HG03108 (cell line): Measurements from ENCODE around the gene GNB5.

ENCODE experiments used
- ATAC-seq: cut with Tn5 transposase; IDR thresholded peaks from one replicate; pipeline ENCODE4 v1.9.1; 2021; ENCODE audit warnings: moderate library complexity; ENCODE audit not compliant: unreplicated experiment

Gene GNB5

DNA sequence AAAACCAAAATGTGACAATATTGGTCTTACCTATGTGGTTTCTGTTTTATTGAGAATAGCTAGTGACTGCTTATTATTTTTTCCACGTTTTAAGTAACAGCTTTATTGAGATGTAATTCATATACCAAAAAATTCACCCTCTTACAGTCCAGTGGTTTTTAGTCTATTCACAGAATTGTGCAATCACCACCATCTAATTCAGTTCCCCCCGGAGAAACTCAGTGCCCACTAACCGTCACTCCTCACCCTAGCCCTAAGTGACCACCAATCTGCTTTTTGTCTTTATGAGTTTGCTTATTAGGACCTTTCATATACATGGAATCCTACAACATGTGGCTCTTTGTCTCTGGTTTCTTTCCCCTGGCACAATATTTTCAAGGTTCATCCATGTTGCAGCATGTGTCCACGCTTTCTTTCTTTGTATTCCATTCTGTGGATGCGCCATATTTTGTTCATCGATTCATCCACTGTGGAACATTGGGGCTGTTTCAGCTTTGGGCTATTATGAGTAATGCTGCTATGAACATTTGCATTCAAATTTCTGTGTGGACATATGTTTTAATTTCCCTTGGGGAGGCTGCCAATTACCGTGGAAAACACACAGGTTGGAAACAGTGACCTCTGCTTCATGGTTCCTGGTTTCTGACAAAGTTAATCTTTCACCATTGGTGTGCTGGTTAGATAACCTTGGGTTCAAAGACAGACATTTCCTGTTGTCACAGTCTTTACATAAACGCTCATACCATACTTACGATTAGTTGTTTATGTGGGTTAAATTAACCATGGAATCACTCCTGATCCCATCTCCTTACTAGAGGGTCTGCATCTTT is 75.4 kb downstream of the GNB5 start:
- no peak for ATAC-seq

DNA sequence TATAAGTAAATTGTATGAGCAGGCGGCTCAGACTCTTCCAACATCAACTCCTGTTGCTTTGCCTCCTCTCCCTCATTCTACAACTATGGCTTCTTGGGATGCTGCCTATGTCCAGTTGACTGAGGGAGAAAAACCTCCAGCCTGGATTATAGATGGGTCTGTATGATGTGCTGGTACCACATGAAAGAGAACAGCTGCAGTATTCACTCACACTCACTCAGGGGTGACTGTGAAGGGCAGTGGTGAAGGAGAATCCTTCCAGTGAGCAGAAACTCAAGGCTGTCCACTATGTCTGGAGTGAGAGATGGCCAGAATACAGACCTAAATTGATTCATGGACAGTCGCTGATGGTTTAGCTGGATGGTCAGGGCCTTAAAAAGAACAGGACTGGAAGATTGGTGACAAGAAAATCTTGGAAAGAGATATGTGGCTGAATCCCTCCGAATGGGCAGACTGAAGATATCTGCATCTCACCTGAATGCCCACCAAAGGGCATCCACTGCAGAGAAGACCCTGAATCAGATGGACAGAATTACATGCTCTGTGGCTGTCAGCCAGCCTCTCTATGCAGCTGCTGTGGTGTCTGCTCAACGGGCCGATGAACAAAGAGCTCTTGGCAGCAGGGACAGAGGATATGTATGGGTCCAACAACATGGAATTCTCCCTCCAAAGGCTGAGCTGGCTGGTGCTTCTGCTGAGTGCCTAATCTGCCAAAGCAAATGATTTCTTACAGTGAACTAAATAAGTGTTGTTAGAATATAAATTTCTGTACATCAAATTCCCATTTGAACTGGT is 76.7 kb downstream of the GNB5 start:
- ATAC-seq = no peak

DNA sequence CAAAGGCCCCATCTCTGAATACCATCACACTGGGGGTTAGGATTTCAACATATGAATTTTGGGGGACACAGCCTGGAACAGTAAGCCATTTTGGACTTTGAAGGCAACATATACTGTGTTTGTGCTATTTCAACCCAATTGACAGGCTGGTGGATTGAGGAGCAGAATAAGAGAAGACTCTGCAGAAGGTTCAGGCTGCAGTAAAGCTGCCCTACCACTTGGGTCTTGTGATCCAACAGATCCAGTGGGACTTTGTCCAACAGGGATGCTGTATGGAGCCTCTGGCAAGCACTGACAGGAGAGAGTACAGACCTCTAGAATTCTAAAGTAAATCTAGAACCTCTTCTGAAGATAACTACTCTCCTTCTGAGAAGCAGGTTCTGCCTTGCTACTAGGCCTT is 77.5 kb downstream of the GNB5 start:
- no peak for ATAC-seq

DNA sequence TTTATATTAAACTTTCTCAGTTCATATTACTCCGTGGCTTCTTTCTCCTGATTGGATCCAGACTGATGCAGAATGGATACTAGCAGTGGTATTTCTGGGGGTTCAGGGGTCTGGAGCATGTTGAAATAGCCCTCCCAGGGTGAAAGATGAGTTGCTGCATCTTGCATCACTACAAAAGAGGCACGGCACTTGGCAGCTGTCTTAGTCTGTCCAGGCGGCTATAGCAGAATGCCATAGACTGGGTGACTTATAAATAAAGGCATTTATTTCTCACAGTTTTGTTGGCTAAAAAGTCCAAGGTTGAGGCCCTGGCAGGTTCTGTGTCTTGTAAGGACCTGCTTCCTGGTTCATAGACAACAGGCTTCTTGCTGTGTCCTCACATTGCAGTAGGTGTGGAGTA is 78.0 kb downstream of the GNB5 start:
- ATAC-seq = no peak

DNA sequence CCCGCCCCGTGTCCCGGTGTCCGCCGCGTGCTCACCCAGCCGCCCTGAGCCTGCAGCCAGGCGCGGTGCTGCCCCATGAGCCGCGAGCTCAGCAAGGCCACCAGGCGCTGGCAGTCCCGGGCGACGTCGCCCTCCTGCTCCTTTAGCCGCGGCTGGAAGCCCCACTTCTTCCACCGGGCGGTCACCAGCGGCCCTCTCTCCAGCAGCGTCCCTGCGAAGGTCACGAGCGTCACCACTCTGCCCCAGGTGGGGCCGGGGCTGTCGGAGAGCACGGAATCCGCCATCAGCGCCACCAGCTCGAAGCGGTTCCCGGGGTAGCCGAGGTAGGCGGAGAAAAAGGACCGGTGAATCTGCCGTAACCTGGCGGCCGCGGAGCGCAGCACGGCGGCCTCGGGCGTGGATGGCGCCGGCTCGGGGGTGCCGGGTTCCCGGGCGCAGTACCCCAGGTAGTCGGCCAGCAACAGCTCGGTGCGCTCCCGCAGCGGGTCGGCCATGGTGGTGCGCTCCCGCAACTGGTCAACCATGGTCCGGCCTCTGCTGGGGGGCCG is 78.9 kb downstream of the GNB5 start:
- ATAC-seq = no peak

DNA sequence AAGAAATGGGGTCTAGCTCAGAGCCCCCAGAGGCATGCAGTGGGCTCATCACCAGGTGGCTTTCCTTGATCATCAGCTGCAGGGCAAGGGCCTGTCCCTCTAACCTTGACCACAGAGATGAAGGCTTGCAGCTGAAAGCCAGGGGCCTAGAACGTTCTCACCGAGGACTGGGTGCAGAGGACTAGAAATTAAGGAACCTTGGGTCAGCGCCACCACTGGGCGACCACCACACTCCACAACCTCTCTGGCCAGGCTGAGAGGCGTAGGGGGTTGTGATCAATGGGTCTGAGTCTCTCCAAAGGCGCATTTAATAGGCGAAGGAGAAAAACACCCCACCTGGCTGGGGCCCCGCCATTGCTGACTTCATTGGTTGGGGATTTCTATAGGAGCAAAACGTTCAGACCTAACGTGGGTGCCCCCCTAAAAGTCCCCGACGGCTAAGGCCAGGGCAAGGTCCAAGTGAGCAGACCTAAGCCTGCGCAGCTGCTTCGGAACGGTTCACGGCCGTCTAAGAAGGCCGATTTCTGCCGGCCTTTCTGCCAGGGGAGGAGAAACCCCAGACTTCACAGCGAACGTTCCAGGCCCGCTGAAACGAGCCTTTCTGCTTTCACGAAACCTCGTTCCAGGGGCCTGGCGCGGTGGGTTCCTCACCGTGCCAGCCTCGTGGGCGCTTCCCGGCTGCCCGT is 79.5 kb downstream of the GNB5 start:
- no peak for ATAC-seq

DNA sequence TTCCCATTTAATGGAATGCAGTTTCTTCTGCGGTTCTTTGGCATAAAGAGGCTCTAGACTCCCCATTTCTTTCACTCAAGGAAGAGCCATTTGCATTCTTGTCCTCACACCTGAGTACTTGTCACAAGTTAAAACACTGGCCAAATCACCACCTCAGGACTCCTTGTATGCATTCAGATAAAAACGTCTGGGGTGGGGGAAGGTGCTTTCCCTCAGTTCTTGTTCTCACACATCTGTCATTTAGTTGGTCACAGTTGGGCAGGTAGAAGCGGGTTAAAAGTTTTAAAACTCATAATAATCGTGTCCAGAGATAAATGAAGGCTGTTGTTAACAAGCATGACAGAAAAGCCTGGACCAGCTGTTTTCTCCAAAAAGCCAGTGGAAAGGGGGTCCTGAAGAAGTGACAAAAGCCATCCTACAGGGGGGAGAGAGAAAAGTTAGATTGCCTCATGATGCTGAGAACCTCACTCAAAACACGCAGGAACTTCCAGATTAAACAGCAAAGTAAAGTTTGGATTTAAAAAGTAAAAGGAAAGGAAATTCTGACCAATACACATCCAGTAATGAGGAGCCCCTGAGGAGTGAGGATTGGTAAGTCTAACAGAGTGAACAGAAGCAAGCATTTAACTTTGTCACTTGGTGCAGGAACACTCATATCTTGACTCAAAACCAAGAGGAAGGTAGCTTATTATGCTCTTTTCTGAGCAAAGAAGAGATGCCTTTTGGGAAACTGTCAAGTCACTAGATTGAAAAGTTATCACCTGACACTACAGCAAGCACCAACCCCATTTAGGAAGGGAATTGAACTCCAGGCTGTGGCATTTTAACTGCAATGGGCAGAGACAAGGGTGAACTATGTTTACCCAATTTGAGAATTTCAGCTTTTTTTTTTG is 81.4 kb downstream of the GNB5 start:
- peak; percentile 55 for ATAC-seq

DNA sequence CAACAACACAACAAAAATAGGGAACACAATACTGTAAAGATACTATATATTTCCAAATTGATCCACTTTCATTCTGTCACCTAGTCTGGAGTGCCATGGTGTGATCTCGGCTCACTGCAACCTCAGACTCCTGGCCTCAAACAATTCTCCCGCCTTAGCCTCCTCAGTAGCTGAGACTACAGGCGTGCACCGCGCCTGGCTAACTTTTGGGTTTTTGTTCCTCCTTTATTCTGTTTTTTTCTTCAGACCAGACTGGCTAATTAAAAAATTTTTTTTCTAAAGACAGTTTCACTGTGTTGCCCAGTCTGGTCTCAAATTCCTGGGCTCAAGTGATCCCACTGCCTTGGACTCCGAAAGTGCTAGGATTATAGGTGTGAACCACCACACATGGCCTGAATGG is 84.0 kb downstream of the GNB5 start:
- no peak for ATAC-seq

DNA sequence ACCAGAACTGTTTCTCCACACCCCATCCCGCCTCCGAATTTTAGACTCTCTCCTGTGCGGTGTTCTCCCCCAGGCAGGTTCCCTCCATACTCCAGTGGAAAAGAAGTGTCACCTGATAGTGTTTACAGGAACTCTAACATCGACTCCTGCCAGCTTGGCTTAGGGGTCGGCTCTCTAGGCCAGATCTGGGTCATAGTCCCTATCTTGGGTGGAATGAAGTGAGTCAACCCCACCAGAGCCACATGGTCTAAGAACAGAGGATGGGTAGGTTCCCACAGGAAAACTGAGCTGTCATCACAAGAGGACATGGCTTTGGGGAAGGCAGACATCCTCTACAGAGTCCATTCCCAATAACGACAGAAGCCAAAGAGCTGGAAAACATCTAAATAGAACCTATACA is 84.6 kb downstream of the GNB5 start:
- ATAC-seq = no peak

DNA sequence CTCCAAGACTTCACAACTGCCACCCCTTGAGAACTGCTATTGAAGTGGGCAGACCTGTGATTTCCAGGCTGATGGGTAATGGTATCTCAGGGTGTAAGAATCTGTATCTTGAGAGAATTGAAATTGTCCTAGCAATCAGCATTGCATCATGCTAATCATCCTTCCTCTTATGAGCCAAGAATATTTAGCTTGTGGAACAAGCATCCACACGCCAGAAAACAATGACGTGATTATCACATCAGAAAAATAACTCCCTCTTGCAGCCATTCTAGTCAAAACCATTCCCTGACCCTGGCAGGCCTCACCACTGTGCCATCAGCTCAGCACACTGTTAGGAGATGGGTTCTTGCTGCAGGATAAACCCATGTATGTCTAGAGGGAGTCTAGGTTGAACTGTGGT is 85.3 kb downstream of the GNB5 start:
- ATAC-seq = no peak

DNA sequence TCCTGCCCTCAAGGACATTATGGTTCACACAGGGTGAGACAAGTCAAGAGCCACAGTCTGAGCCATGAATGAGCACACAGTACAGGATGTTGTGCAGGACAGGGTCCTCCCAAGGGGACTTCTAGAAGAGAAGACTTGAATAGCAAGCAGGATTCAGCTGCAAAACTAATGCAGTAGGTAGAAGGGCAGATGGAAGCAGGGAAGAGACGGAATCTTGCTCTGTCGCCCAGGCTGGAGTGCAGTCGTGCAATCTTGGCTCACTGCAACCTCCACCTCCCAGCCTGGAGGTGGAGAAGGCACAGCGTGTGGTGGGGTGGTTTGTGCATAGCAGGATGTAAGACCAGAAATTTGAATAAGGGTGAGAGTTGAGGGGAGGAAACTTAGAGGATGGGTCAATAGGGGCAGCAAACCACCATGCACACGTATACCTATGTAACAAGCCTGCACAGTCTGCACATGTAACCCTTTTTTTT is 86.6 kb downstream of the GNB5 start:
- ATAC-seq = peak; percentile 34

DNA sequence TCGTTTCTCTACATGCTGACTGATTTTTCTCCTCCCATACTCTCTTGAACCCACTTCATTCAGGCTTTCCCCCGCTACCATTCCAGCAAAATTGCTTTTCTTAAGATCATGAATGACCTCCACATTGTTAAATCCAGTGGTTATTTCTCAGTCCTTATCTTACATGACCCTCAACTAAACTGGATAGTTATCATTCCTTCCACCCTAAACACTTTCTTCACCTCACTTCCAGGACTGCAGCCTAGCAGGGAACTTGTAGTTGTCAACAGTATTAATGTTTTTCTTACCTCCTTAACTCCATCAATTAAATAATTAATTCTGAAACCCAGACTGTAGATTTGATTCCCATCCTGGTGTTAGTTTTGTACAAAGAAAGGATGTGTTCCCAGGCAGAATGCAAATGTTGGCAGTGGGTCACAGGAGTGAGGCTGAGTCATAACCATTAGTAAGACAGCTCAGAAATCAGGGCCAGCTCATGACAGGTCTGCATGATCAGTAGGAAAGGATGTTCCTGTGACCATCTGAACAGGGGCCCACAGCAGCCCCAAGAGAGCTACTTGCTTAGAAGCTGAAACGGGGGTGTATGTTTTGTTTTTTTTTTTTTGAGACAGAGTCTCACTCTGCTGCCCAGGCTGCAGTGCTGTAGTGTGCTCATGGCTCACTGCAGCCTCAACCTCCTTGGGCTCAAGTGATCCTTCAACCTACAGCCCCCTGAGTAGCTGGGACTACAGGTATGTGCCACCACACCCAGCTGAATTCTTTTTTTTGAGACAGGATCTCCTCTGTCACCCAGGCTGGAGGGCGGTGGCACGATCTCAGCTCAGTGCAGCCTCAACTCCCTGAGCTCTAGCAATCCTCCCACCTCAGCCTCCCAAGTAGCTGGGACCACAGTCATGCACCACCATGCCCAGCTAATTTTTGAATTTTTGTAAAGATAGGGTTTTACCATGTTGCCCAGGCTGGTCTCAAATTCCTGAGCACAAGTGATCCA is 87.7 kb downstream of the GNB5 start:
- peak; percentile 65 for ATAC-seq

DNA sequence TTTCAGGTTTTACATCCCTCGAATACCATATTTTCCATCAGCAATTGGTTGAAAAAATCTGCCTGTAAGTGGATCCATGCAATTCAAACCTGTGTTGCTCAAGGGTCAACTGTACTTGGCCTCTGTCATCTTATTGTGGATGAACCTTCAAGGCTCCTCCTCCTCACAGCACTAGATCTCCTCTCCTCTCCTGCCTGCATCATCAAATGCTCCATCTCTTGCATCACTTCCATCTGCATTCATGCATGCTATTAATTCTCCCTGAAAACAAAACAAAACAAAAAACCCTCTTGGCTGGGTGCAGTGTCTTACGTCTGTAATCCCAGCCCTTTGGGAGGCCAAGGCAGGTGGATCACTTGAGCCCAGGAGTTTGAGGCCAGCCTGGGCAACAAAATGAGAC is 88.7 kb downstream of the GNB5 start:
- no peak for ATAC-seq

DNA sequence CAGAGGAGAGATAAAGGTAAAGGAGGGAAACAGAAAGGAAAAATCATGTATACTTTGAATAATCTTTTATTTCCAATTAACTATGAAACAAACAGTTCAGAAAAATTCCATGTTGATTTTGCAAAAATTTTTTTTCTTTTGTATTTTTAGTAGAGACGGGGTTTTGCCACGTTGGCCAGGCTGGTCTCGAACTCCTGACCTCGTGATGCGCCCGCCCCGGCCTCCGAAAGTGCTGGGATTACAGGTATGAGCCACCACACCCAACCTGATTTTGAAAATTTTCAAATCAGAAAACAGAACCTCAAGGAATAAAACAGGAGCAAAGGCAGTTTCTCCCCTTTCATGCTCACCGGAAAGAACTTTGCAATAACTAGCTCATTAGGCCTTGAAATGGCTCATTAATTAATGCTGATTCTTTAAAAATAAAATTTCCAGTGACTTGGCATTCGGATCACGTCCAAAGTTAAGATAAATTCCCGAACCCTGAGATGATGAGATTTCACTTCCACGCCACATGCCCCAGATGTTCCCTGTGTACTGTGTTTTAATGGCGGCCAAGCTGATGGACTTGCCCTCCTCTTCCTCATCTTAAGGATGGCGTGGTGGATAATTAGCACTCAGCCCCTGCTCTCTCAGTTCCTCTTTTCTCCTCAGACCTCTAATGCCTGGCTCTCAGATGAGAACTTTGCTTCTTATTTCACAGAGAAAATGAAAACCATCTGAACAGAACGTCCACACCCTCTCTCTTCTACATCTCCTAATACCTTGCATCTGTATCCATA is 89.5 kb downstream of the GNB5 start:
- peak; percentile 27 for ATAC-seq

DNA sequence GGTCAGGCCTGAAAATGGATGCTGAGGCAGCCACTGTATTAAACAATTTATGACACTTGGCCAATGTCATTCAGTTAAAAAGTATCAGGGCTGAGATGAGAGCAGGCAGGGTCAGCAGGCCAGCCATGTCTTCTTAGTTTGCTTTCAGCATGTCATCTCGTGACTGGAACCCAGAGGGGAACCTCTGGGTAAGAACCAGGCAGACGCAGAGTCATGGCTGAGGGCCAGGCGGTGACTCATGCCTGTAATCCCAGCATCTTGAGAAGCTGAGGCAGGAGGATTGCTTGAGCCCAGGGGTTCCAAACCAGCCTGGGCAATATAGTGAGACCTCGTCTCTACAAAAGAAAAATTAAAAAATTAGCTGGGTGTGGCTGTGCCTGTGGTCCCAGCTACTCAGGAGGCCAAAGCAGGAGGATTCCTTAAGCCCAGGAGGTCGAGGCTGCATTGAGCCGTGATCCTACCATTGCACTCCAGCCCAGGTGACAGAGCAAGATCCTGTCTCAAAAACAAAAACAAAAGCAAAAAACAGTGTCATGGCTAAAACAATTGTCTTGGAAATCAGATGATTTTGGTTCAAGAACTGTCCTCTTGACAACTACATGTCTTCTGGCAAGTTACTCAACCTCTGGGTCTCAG is 90.3 kb downstream of the GNB5 start:
- ATAC-seq = no peak

DNA sequence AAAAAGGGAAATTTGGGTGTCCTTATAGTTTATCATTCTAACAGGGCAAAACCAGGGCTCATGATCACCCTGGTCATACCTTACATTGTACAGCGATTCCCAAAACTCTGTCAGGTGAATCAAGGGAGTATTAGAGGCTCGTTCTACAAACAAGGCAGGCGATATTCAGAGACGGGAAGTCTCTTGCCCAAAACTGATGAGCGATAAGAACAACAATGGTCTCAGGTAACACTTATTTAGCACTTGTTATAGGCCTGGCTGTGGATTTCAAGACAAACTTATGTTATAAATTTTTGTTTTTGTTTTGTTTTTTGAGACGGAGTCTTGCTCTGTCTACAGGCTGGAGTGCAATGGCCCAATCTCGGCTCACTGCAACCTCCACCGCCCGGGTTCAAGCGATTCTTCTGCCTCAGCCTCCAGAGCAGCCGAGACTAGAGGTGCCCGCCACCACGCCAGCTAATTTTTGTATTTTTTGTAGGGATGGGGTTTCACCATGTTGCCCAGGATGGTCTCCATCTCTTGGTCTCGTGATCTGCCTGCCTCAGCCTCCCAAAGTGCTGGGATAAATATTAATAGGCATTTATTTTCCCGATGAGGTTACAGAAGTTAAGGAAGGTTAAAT is 91.4 kb downstream of the GNB5 start:
- ATAC-seq = no peak

DNA sequence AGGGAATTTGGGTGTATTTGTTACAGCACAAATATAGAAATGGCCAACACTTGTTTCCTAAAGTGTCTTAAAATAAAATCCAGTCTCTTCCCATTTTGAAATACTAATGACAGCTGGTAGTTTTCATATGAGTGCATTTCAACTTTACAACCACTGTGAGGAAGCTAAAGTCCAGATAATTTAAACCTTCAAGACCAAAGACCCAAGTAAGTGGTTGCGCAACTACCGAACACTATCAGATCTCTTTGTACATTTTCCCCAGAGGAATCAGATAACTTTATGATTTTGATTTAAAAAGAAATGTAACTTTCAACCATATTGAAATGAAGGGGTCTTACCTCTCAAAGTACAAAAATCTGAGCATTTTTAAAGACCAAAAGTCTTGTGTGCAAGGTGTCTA is 92.9 kb downstream of the GNB5 start:
- no peak for ATAC-seq
